ENCODE results near the gene YY1.
"Not testable (repeated sequence)": the region's sequence is repeated elsewhere in the genome, so short reads cannot be mapped to it uniquely, and the experiment has no call there.

YY1 gene

GRCh38 chr14:100295376-100296105 lies 56.6 kb downstream of the YY1 start:
- H3K27ac ChIP-seq (ENCODE audit: low read depth, low read length): no peak overlapping the region
- no peaks in the 10 kb centered on the region for H3K9me3 ChIP-seq (ENCODE audit: low read length)

GRCh38 chr14:100296106-100296651 lies 57.2 kb downstream of the YY1 start:
- Histone ChIP-seq H3K9ac (ENCODE audit: low read length) (no peak overlapping the region), H3K9me3 (ENCODE audit: low read length) (no peaks in the 10 kb centered on the region), H3K4me3 (ENCODE audit: low read depth in 1 of 2, low read length in 2 of 2) (no peak overlapping the region), H3K27me3 (ENCODE audit: control insufficient read depth in 1 of 2, insufficient read depth in 2 of 2, low read length in 2 of 2) (no peaks in the 10 kb centered on the region), H3K4me1 (ENCODE audit: insufficient read depth, low read length) (peaks cover 28% of the 10 kb centered on the region), H3K36me3 (ENCODE audit: insufficient read depth, low read length) (peaks cover 8% of the 10 kb centered on the region), H3K27ac (ENCODE audit: low read depth, low read length) (no peak overlapping the region)

More at GRCh38 chr14:100295376-100296105, 56.6 kb downstream of the YY1 start:
- H3K36me3 ChIP-seq (ENCODE audit: insufficient read depth, low read length): peaks cover 8% of the 10 kb centered on the region
- H3K4me3 ChIP-seq (ENCODE audit: low read depth in 1 of 2, low read length in 2 of 2): no peak overlapping the region
- H3K4me1 ChIP-seq (ENCODE audit: insufficient read depth, low read length): peaks cover 28% of the 10 kb centered on the region
- H3K27me3 ChIP-seq (ENCODE audit: control insufficient read depth in 1 of 2, insufficient read depth in 2 of 2, low read length in 2 of 2): no peaks in the 10 kb centered on the region
- H3K9ac ChIP-seq (ENCODE audit: low read length): no peak overlapping the region

DNA sequence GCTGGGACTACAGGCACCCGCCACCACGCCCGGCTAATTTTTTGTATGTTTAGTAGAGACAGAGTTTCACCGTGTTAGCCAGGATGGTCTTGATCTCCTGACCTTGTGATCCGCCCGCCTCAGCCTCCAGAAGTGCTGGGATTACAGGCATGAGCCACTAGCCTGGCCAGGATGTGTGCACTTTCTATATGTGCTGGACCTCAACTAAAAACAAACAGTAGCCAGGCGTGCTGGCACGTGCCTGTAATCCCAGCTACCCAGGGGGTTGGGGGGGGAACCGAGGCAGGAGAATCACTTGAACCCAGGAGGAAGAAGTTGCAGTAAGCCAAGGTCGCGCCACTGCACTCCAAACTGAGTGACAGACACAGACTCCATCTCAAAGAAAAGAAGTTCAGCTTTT lies 57.8 kb downstream of the YY1 start:
- not testable (repeated sequence) for H3K9me3 ChIP-seq (ENCODE audit: low read length); H3K27me3 ChIP-seq (ENCODE audit: control insufficient read depth in 1 of 2, insufficient read depth in 2 of 2, low read length in 2 of 2); H3K36me3 ChIP-seq (ENCODE audit: insufficient read depth, low read length)
- Histone ChIP-seq H3K4me3 (ENCODE audit: low read depth in 1 of 2, low read length in 2 of 2) (peak overlapping the region in 1 of 2 donors; percentile 60), H3K4me1 (ENCODE audit: insufficient read depth, low read length) (peaks cover 28% of the 10 kb centered on the region), H3K9ac (ENCODE audit: low read length) (peak overlapping the region; percentile 50), H3K27ac (ENCODE audit: low read depth, low read length) (peak overlapping the region; percentile 20)

DNA sequence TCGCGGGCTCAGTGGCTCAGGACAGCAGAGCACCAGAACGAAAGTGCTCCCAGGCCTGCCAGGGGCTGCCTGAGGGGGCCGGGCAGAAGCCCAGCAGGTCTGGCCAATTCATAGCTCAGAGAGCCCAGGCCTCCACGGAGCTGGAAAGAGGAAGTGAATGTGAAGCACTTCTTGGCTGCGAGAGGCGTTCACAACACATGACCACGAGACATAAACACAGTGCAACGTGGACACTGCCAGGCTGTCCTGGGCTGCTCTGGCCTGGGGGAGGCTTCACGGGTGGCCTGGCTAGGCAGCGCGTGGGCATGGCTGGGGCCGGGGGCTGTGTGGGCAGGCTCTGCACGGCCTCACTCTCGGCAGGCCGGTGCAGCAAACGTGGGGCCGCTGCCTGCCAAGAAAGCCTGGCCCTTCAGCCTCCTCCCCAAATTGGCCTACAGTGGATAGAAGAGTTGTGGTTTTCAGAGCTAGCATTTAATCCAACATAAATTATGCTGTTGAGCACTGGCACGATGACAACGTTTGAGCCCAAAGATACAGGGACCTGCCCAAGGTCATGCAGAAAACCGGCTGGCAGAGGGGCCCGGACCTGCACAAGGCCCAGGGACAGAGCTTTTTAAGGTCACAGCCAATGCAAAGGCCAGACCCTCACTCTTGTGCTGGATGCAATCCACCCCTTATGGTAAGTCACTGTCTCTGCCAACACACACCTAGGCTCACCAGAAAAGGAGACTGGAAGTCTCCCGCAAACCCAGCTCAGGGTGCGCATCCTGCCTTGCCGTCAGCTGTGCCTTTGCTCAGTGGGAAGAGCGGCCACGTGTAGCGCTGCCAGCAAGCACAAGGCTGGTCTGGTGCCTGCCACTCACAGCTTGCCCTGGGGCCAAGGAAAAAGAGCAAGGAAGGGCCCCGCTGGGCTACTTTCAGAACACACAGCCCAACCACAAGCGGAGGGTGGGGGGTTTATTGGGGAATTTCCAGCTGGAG lies 58.7 kb downstream of the YY1 start:
- Histone ChIP-seq H3K9ac (ENCODE audit: low read length) (peak overlapping the region; percentile 50), H3K36me3 (ENCODE audit: insufficient read depth, low read length) (no peaks in the 10 kb centered on the region), H3K9me3 (ENCODE audit: low read length) (no peaks in the 10 kb centered on the region), H3K4me3 (ENCODE audit: low read depth in 1 of 2, low read length in 2 of 2) (peak overlapping the region in 1 of 2 donors; percentile 60), H3K4me1 (ENCODE audit: insufficient read depth, low read length) (peaks cover 28% of the 10 kb centered on the region), H3K27me3 (ENCODE audit: control insufficient read depth in 1 of 2, insufficient read depth in 2 of 2, low read length in 2 of 2) (no peaks in the 10 kb centered on the region), H3K27ac (ENCODE audit: low read depth, low read length) (peak overlapping the region; percentile 20)

DNA sequence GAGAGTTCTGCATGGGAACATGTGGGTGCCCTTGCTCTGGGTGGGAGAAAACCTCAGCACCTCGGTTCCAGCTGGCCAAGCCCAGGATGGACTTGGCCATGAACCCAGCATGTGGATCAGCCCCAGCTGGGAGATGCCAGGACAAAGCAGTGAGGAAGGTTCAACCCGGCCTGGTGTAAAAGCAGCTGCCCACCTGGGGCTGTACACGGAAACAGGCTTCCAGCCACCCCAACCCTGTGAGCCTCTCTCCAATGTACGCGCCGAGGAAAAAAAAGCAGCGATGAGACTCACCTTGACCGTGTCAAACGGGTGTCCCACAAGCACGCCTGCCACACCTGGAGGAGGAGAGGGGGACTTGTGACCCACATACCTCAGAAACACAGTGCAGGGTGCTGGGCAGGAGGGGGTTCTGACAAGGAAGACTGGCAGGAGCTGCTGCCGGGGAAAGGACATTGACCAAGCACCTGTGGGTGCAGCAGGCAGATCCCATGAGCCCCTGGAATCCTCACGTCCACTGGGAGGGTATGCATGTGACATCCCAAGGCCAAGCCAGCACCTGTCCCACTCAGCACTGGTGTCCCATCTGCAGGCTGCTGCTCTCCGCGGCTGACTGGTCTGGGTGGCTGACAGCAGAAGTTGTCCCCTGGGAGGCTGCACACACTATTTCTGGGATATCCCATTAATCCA lies 59.8 kb downstream of the YY1 start:
- Histone ChIP-seq H3K9me3 (ENCODE audit: low read length) (no peaks in the 10 kb centered on the region), H3K4me3 (ENCODE audit: low read depth in 1 of 2, low read length in 2 of 2) (no peak overlapping the region), H3K9ac (ENCODE audit: low read length) (no peak overlapping the region), H3K4me1 (ENCODE audit: insufficient read depth, low read length) (peaks cover 28% of the 10 kb centered on the region), H3K27ac (ENCODE audit: low read depth, low read length) (no peak overlapping the region), H3K36me3 (ENCODE audit: insufficient read depth, low read length) (no peaks in the 10 kb centered on the region), H3K27me3 (ENCODE audit: control insufficient read depth in 1 of 2, insufficient read depth in 2 of 2, low read length in 2 of 2) (no peaks in the 10 kb centered on the region)

- Histone ChIP-seq H3K9ac (ENCODE audit: low read length) (no peak overlapping the region), H3K4me3 (ENCODE audit: low read depth in 1 of 2, low read length in 2 of 2) (no peak overlapping the region), H3K4me1 (ENCODE audit: insufficient read depth, low read length) (peaks cover 28% of the 10 kb centered on the region), H3K27ac (ENCODE audit: low read depth, low read length) (no peak overlapping the region), H3K27me3 (ENCODE audit: control insufficient read depth in 1 of 2, insufficient read depth in 2 of 2, low read length in 2 of 2) (no peaks in the 10 kb centered on the region), H3K9me3 (ENCODE audit: low read length) (no peaks in the 10 kb centered on the region), H3K36me3 (ENCODE audit: insufficient read depth, low read length) (no peaks in the 10 kb centered on the region)
These were observed 60.3 kb downstream of the YY1 start for GRCh38 chr14:100299238-100299560.

DNA sequence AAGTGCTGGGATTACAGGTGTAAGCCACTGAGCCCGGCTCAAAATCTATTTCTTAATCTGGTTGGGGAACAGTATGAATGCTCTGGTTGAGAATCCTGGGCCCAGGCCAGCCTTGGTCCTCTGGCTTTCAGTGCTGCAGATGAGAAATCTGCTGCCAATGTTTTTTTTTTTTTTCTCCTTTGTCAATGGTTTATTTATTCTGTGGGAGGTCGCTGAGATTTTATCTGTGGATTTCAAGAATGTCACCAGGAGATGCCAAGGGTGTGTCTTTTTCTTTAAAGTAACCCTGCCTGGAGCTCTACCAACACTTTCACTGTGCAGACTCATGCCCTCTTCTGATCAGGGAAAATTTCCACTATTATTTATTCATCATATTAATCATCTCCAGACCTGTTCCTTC lies 63.7 kb downstream of the YY1 start:
- H3K4me1 ChIP-seq (ENCODE audit: insufficient read depth, low read length): peaks cover 25% of the 10 kb centered on the region
- H3K27ac ChIP-seq (ENCODE audit: low read depth, low read length): no peak overlapping the region
- H3K9me3 ChIP-seq (ENCODE audit: low read length): no peaks in the 10 kb centered on the region
- H3K27me3 ChIP-seq (ENCODE audit: control insufficient read depth in 1 of 2, insufficient read depth in 2 of 2, low read length in 2 of 2): no peaks in the 10 kb centered on the region
- H3K36me3 ChIP-seq (ENCODE audit: insufficient read depth, low read length): no peaks in the 10 kb centered on the region
- no peak overlapping the region for H3K4me3 ChIP-seq (ENCODE audit: low read depth in 1 of 2, low read length in 2 of 2)
- H3K9ac ChIP-seq (ENCODE audit: low read length): no peak overlapping the region

- Histone ChIP-seq H3K27ac (ENCODE audit: low read depth, low read length) (no peak overlapping the region), H3K9ac (ENCODE audit: low read length) (no peak overlapping the region), H3K27me3 (ENCODE audit: control insufficient read depth in 1 of 2, insufficient read depth in 2 of 2, low read length in 2 of 2) (no peaks in the 10 kb centered on the region), H3K9me3 (ENCODE audit: low read length) (no peaks in the 10 kb centered on the region), H3K4me3 (ENCODE audit: low read depth in 1 of 2, low read length in 2 of 2) (no peak overlapping the region), H3K36me3 (ENCODE audit: insufficient read depth, low read length) (no peaks in the 10 kb centered on the region), H3K4me1 (ENCODE audit: insufficient read depth, low read length) (peaks cover 20% of the 10 kb centered on the region)
These were observed 64.2 kb downstream of the YY1 start for GRCh38 chr14:100303179-100303578.

GRCh38 chr14:100303925-100304324 lies 65.0 kb downstream of the YY1 start:
- H3K9ac ChIP-seq (ENCODE audit: low read length): no peak overlapping the region
- no peaks in the 10 kb centered on the region for H3K27me3 ChIP-seq (ENCODE audit: control insufficient read depth in 1 of 2, insufficient read depth in 2 of 2, low read length in 2 of 2)
- no peak overlapping the region for H3K4me3 ChIP-seq (ENCODE audit: low read depth in 1 of 2, low read length in 2 of 2)
- H3K9me3 ChIP-seq (ENCODE audit: low read length): no peaks in the 10 kb centered on the region
- no peaks in the 10 kb centered on the region for H3K36me3 ChIP-seq (ENCODE audit: insufficient read depth, low read length)
- no peak overlapping the region for H3K27ac ChIP-seq (ENCODE audit: low read depth, low read length)
- peaks cover 12% of the 10 kb centered on the region for H3K4me1 ChIP-seq (ENCODE audit: insufficient read depth, low read length)

DNA sequence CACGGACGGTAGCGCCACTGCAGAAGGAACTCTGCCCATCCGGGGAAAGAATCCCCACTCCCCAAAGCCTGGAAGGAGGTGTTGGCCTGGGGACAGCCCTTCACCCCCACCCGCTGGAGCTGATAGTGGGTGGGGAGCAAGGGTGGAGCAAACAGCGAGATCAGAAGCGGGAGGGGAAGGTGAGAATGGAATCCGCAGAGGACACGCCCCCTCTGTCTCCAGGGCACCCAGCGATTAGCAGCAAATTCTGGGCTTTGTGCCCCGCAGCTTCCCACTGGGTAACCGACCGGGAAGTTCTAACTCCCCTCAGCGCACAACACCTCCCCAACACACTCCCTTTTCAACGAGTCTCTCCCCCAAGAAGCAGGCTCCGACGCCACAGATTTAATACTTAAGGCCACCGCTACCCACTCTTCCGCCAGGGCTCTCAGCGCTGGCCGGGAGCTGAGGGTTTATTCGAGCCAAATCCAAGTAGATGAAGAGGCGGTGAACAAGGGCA lies 65.9 kb downstream of the YY1 start:
- no peaks in the 10 kb centered on the region for H3K9me3 ChIP-seq (ENCODE audit: low read length)
- peaks cover 12% of the 10 kb centered on the region for H3K4me1 ChIP-seq (ENCODE audit: insufficient read depth, low read length)
- no peak overlapping the region for H3K9ac ChIP-seq (ENCODE audit: low read length)
- no peaks in the 10 kb centered on the region for H3K36me3 ChIP-seq (ENCODE audit: insufficient read depth, low read length)
- H3K4me3 ChIP-seq (ENCODE audit: low read depth in 1 of 2, low read length in 2 of 2): peak overlapping the region; percentile 30 to 67
- peak overlapping the region; percentile 72 for H3K27ac ChIP-seq (ENCODE audit: low read depth, low read length)
- H3K27me3 ChIP-seq (ENCODE audit: control insufficient read depth in 1 of 2, insufficient read depth in 2 of 2, low read length in 2 of 2): no peaks in the 10 kb centered on the region
